Smooth muscle cell (in vitro differentiated cells): ENCODE data around the gene LBX1. TPM values are rescaled to one million over a fixed set of nuclear protein-coding genes. Genes with fewer than 3 reads are reported as not detected.
A peak's percentile ranks its signal among the peaks of the same experiment; 100 is the strongest.

ENCODE experiments used
- DNase-seq: peaks from one replicate; lab custom pipeline; 2025; ENCODE audit not compliant: unreplicated experiment; lab: John Stamatoyannopoulos, UW
- H2AFZ ChIP-seq: fragments of 200-600 bp; sonication (generic); 2 replicates; pipeline ENCODE4 v1.6.0; 2016; ENCODE audit warnings: antibody characterized with exemption, low read depth, mild to moderate bottlenecking
- H3F3A ChIP-seq: fragments of 200-600 bp; sonication (generic); 2 replicates; pipeline ENCODE4 v1.6.0; 2017; ENCODE audit warnings: antibody characterized with exemption, low read depth
- H3K27ac ChIP-seq: fragments of 200-600 bp; sonication (generic); 2 replicates; pipeline ENCODE4 v1.5.1; 2016; ENCODE audit warnings: low read depth, mild to moderate bottlenecking
- H3K27me3 ChIP-seq: fragments of 200-600 bp; sonication (generic); 2 replicates; pipeline ENCODE4 v1.6.1; 2016; ENCODE audit warnings: low read depth, mild to moderate bottlenecking
- H3K36me3 ChIP-seq: fragments of 200-600 bp; sonication (generic); 2 replicates; pipeline ENCODE4 v1.5.1; 2016; ENCODE audit warnings: low read depth
- H3K4me1 ChIP-seq: fragments of 200-600 bp; sonication (generic); 2 replicates; pipeline ENCODE4 v1.5.1; 2016; ENCODE audit warnings: low read depth
- H3K4me2 ChIP-seq: fragments of 200-600 bp; sonication (generic); 2 replicates; pipeline ENCODE4 v1.6.0; 2016; ENCODE audit warnings: mild to moderate bottlenecking
- H3K4me3 ChIP-seq: fragments of 200-600 bp; sonication (generic); 2 replicates; pipeline ENCODE4 v1.5.1; 2016; ENCODE audit warnings: mild to moderate bottlenecking
- H3K79me2 ChIP-seq: fragments of 200-600 bp; sonication (generic); 2 replicates; pipeline ENCODE4 v1.6.0; 2016; ENCODE audit warnings: low read depth, mild to moderate bottlenecking
- H3K9ac ChIP-seq: fragments of 200-600 bp; sonication (generic); 2 replicates; pipeline ENCODE4 v1.6.0; 2016; ENCODE audit warnings: low read depth
- H3K9me3 ChIP-seq: fragments of 200-600 bp; sonication (generic); replicated peaks from 2 replicates; pipeline ENCODE4 v1.5.1; 2016; ENCODE audit warnings: low read depth
- H4K20me1 ChIP-seq: fragments of 200-600 bp; sonication (generic); 2 replicates; pipeline ENCODE4 v1.6.0; 2016; ENCODE audit warnings: low read depth
- WGBS: methylation state at CpG from one replicate; pipeline ENCODE4 v1.1.7; 2016; ENCODE audit warnings: low lambda C conversion rate; 5-methylcytosine and 5-hydroxymethylcytosine counted together
- polyA plus RNA-seq: library from polyadenylated mRNA; unstranded; fragments of >200 nt; fragmentation: Nextera tagmentation; extraction: Ambion mirVana; gene quantifications from 2 replicates; pipeline ENCODE4 v1.2.1, GENCODE V29; 2016
- total RNA-seq: library from RNA; depleted of rRNA; stranded (reverse); fragments of >200 nt; gene quantifications from 2 replicates; pipeline ENCODE4 v1.2.3, GENCODE V29; 2014
- TF ChIP-seq, protein P1 (sequence below): fragments of 200-600 bp; sonication (generic); IDR thresholded peaks from 2 replicates; pipeline ENCODE4 v1.5.1; 2017; ENCODE audit warnings: borderline replicate concordance, mild to moderate bottlenecking, antibody characterized with exemption; ENCODE audit not compliant: insufficient read depth, poor library complexity, severe bottlenecking

The LBX1 gene
- total and polyA plus RNA-seq, 2 experiments from 2014 or later, result not detected

- Histone ChIP-seq H3K4me1 (peaks cover 10% of the 10 kb centered on the region), H3K4me2 (no peak overlapping the region), H3K9ac (no peak overlapping the region), H3K79me2 (no peaks in the 10 kb centered on the region), H3K36me3 (no peaks in the 10 kb centered on the region), H3K27me3 (peaks cover 100% of the 10 kb centered on the region), H3K4me3 (no peak overlapping the region), H4K20me1 (peaks cover 10% of the 10 kb centered on the region), H3F3A (no peaks in the 10 kb centered on the region), H3K9me3 (no peaks in the 10 kb centered on the region), H2AFZ (no peak overlapping the region), H3K27ac (no peak overlapping the region)
- TF ChIP-seq, protein P1, sequence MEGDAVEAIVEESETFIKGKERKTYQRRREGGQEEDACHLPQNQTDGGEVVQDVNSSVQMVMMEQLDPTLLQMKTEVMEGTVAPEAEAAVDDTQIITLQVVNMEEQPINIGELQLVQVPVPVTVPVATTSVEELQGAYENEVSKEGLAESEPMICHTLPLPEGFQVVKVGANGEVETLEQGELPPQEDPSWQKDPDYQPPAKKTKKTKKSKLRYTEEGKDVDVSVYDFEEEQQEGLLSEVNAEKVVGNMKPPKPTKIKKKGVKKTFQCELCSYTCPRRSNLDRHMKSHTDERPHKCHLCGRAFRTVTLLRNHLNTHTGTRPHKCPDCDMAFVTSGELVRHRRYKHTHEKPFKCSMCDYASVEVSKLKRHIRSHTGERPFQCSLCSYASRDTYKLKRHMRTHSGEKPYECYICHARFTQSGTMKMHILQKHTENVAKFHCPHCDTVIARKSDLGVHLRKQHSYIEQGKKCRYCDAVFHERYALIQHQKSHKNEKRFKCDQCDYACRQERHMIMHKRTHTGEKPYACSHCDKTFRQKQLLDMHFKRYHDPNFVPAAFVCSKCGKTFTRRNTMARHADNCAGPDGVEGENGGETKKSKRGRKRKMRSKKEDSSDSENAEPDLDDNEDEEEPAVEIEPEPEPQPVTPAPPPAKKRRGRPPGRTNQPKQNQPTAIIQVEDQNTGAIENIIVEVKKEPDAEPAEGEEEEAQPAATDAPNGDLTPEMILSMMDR, result no peak
- 42% methylated on average over 7 of the region's 7 CpGs for WGBS
- no peak for DNase-seq
Observed at GRCh38 chr10:101231092-101231491, 1.8 kb upstream of the LBX1 start.

- no peak overlapping the region for H3K9ac ChIP-seq
- H2AFZ ChIP-seq, result no peak overlapping the region
- H3K9me3 ChIP-seq, result no peaks in the 10 kb centered on the region
- no peaks in the 10 kb centered on the region for H3F3A ChIP-seq
- peaks cover 9% of the 10 kb centered on the region for H3K4me1 ChIP-seq
- no peaks in the 10 kb centered on the region for H3K36me3 ChIP-seq
- peak overlapping the region; percentile 69 for H3K4me2 ChIP-seq
- H3K4me3 ChIP-seq, result no peak overlapping the region
- peaks cover 100% of the 10 kb centered on the region for H3K27me3 ChIP-seq
- TF ChIP-seq, protein P1, result no peak
- WGBS, result 5% methylated on average over 29 of the region's 31 CpGs
- H3K27ac ChIP-seq, result no peak overlapping the region
- H3K79me2 ChIP-seq, result no peaks in the 10 kb centered on the region
- no peak for DNase-seq
- H4K20me1 ChIP-seq, result peaks cover 10% of the 10 kb centered on the region
Observed at GRCh38 chr10:101230183-101230917, 1.1 kb upstream of the LBX1 start.

- H3K4me1 ChIP-seq, result peaks cover 18% of the 10 kb centered on the region
- H3K79me2 ChIP-seq, result no peaks in the 10 kb centered on the region
- no peaks in the 10 kb centered on the region for H3K9me3 ChIP-seq
- no peak overlapping the region for H3K9ac ChIP-seq
- H3K27ac ChIP-seq, result no peak overlapping the region
- peaks cover 100% of the 10 kb centered on the region for H3K27me3 ChIP-seq
- no peak overlapping the region for H3K4me3 ChIP-seq
- 2% methylated on average over 31 of the region's 34 CpGs for WGBS
- H2AFZ ChIP-seq, result no peak overlapping the region
- DNase-seq, result no peak
- TF ChIP-seq, protein P1, result no peak
- H4K20me1 ChIP-seq, result peaks cover 10% of the 10 kb centered on the region
- H3K36me3 ChIP-seq, result no peaks in the 10 kb centered on the region
- peak overlapping the region; percentile 69 for H3K4me2 ChIP-seq
- no peaks in the 10 kb centered on the region for H3F3A ChIP-seq
Observed at GRCh38 chr10:101228966-101229265, 347 bp downstream of the LBX1 start.
